NCI-H510A treated with DMSO at 0.1 percent for 48 hours (cell line): Measurements from ENCODE around the gene CNBD2.
A peak's percentile ranks its signal among the peaks of the same experiment; 100 is the strongest.
"Not testable (repeated sequence)": the region's sequence is repeated elsewhere in the genome, so short reads cannot be mapped to it uniquely, and the experiment has no call there.

Source experiments
- DNase-seq: peaks from one replicate; lab custom pipeline; 2025; lab: John Stamatoyannopoulos, UW

Gene CNBD2

DNA sequence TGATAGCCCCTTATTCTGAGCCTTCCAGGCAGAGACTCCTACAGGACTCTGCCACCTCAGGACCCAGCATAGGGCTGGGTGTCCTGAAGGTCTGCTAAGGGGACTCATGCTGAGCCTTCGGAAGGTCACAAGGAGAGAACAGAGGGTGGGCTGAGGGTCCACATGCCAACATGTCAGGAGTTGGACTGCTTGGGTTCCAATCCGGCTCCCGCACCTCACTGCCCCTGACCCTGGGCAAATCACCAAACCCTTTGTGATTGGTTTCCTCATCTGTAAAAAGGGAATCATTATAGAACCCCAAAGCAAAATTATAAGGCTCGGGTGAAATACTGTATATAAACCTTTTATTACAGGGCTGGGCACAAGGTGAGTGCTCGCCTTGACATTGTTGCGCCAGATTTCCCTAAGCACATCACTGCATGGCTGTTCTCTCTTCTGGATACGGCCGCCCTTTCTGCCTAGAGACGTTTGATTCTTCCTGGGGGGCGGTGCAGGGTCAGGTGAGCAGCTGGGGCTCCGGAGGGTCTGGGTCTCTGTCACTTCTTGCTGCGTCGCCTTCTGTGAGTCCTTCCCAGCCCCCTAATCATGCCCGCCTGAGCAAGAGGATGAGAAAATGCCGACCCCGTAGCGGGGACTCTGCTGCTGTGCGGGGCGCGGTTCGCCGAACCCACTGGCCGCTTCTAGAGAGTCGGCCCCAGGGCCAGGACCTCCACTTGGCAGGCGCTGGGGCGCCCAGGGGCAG, 95.7 kb downstream of the CNBD2 start:
- peak; percentile 51 for DNase-seq

- peak; percentile 90 for DNase-seq
Measured at GRCh38 chr20:36064658-36065426, 96.5 kb downstream of the CNBD2 start.

DNA sequence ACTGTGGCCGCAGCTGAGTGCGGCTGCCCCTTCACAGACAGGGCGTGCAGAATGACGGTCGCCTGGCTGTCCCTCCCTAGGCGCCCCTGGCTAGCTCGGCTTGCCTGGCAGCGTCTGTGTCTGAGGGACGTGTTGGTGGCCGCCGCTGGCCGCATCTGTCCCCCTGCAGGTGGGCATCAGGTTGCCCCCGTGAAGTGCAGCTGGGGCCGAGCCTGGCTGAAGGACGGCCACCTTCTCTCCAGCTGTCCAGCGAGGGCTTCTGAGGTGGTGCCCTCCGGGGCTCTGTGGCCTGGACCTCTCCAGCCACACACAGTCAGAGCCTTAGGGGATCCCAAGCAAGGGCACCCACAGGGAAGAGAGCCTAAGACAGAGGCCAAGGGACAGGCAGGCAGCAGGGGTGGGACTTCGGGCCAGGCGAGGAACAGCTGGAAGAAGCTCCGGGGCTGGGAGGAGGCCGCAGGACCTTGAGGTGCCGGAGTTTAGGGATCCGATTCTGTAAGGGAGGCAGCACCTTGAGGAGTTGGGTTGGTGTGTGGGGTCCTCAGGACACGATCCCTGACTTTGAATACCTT, 97.1 kb downstream of the CNBD2 start:
- DNase-seq, result no peak

DNA sequence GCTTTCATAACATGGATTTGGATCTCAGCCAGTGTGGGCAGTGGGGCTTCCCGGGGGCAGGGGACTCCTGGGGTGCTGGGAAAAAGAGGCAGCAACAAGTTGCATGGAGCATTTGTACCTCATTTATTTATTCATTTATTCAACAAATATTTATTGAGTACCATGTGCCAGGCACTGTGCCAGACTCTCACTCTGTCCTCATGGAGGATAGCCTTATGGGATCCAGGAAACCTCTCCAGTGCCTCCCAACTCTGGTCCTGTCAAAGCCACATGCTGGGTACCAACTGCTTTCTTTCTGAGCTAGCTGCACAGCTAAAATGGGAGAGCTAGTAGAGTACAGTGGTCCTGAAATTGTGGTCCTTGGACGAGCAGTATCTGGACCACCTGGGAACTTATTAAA, 98.4 kb downstream of the CNBD2 start:
- DNase-seq, result no peak

DNA sequence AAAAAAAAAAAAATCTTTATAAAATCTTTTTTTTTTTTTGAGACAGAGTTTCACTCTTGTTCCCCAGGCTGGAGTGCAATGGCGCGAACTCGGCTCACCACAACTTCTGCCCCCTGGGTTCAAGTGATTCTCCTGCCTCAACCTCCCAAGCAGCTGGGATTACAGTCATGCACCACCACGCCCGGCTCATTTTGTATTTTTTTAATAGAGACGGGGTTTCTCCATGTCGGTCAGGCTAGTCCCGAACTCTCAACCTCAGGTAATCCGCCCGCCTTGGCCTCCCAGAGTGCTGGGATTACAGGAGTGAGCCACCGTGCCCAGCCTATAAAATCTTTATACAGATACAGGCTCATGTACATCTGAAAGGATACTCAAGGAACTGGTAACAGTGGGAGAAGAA, 100.1 kb downstream of the CNBD2 start:
- not testable (repeated sequence) for DNase-seq

GRCh38 chr20:36070451-36070850, 102.1 kb downstream of the CNBD2 start:
- no peak for DNase-seq

DNA sequence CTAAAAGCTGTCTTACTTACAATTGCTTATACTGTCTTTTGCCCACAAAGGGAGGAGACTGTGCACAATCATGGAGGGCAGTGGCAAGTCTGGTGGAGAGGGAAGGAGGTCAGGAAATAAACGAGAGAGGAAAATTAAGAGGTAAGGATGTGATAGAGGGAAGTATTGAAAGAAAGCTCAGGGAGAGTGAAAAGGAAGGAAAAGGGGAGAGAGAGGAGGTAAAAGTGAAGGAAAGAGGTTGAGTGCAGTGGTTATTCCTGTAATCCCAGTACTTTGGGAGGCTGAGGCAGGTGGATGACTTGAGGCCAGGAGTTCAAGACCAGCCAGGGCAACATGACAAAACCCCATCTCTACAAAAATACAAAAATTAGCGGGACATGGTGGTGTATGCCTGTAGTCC, 103.5 kb downstream of the CNBD2 start:
- no peak for DNase-seq

- DNase-seq, result no peak
Measured at GRCh38 chr20:36074983-36075382, 106.6 kb downstream of the CNBD2 start.

DNA sequence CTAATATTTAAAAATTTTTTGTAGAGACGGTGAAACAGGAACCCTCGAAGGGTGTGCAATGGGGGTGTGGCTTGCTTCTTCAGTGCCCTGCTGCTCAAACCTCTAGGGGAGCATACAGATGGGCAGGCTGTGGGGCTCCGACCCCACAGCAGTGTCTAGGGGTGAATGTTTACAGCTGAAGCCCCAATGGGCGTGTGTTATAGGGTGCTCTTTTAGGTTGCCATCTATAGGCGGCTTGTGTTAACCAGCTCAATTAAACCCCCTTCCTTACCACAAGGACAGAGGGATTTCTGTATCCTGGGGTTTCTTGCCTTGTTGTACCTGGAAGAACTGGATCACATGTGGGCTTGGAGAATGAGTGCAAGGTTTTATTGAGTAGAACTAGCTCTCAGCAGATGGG, 109.4 kb downstream of the CNBD2 start:
- DNase-seq, result not testable (repeated sequence)

GRCh38 chr20:36079486-36079885, 111.1 kb downstream of the CNBD2 start:
- DNase-seq, result no peak

DNA sequence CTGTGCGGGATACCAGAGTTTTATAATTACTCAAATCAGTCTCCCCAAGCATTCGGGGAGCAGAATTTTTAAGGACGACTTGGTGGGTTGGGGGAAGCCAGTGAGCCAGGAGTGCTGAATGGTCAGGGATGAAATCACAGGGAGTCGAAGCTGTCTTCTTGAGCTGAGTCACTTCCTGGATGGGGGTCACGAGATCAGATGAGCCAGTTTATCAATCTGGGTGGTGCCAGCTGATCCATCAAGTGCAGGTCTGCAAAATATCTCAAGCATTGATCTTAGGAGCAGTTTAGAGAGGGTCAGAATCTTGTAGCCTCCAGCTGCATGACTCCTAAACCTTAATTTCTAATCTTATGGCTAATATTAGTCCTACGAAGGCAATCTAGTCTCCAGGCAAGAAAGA, 111.6 kb downstream of the CNBD2 start:
- not testable (repeated sequence) for DNase-seq
